Left lobe of liver (tissue), 2 donors: ENCODE results near the gene RIPK4. TPM values are rescaled to one million over a fixed set of nuclear protein-coding genes. Genes with fewer than 3 reads are reported as not detected.
"Not testable (repeated sequence)": the region's sequence is repeated elsewhere in the genome, so short reads cannot be mapped to it uniquely, and the experiment has no call there.

Experiments used
- ATAC-seq: fragments of 200-7000 bp; cut with Tn5 transposase; one replicate; pipeline ENCODE4 v1.9.1; 2020; ENCODE audit warnings: mild to moderate bottlenecking, moderate library complexity
- DNase-seq: peaks from one replicate; pipeline ENCODE4 v3.0.0-alpha.2; 2020; ENCODE audit warnings: low spot score
- total RNA-seq: library from RNA; stranded (reverse); gene quantifications from one replicate; pipeline ENCODE4 v1.2.1, GENCODE V29; 2021
- donor health status: DM: no; HTN: no; CAD: no; lungs with moderate emphysema.
- donor health status: DM: no; HTN: yes; CAD: no.

RIPK4 gene
- total RNA-seq, 1 donor from 2014 or later = 8.2 TPM

DNA sequence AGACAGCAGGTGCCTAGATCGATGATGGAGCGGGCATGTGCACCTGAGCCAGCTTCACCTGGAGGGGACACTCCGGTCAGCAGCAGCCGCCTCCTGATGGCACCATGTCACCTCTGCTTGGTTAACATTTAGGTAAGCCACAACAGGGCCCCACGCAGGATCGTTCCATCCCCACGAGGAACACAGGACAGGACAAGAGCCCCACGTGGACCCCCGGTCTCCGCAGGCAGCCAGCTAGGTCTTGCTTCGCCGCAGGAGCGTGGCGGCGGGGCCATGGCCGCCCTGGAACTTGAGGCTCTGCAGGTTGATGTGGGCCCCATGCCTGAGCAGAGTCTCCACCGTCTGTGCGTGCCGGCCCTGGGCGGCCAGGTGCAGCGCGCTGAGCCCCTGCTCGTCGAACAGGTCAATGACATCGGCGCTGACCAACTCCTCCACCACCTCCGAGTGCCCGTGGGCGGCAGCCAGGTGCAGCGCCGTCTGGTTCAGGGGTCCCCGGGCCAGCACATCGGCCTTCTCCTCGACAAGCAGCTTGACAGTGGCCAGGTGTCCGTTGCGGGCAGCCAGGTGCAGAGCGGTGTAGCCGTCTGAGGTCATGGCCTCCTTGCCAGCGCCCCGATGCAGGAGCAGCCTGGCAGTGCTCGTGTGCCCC lies 26.1 kb downstream of the RIPK4 start:
- ATAC-seq = no peak
- DNase-seq = no peak

- no peak for DNase-seq
- no peak for ATAC-seq
Observed at GRCh38 chr21:41739936-41740335, 26.9 kb downstream of the RIPK4 start.

- ATAC-seq = no peak
- DNase-seq = no peak
Observed at GRCh38 chr21:41739011-41739410, 27.8 kb downstream of the RIPK4 start.

DNA sequence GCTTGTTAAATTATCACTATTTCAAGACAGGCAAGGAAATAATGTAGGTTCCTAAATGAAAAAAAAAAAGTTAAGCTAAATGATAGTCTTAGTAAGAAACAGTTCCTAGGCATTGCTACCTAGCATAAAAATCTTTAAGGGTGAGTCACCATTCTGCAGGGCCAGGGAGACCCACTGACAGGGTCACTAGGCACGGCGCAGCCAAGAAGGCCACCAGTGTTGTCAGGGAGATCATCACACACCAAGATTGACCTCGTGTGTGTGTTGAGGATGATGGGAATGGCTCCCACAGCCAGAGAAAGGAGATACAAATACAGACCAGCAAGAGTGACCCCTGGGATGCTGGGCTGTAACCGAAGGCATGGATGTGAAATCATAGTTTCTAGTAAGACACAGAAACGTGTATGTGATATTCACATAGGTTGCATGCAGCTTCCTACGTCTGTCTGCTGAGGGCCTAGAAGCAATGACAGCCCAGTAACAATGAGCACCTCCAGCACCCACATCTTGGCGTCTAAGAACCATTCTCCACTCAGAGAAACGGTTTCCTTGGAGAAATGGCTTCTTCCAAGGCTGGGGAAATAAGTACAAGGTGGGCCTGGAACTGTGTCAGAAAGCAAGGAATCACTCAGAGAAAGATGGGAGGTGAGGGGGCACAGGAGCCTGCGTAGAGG lies 29.1 kb downstream of the RIPK4 start:
- DNase-seq (no peak), ATAC-seq (no peak)

GRCh38 chr21:41736423-41736822 lies 30.4 kb downstream of the RIPK4 start:
- no peak for DNase-seq

GRCh38 chr21:41733951-41734689 lies 32.7 kb downstream of the RIPK4 start:
- DNase-seq = no peak
- no peak for ATAC-seq

More at GRCh38 chr21:41736423-41736822, 30.4 kb downstream of the RIPK4 start:
- ATAC-seq = no peak

- DNase-seq (no peak), ATAC-seq (no peak)
Observed at GRCh38 chr21:41731081-41731480, 35.8 kb downstream of the RIPK4 start.

GRCh38 chr21:41730367-41730765 lies 36.5 kb downstream of the RIPK4 start:
- DNase-seq (no peak), ATAC-seq (no peak)

- no peak for ATAC-seq
- no peak for DNase-seq
Observed at GRCh38 chr21:41729701-41730366, 37.0 kb downstream of the RIPK4 start.

- ATAC-seq = no peak
- no peak for DNase-seq
Observed at GRCh38 chr21:41727784-41728763, 38.8 kb downstream of the RIPK4 start.

DNA sequence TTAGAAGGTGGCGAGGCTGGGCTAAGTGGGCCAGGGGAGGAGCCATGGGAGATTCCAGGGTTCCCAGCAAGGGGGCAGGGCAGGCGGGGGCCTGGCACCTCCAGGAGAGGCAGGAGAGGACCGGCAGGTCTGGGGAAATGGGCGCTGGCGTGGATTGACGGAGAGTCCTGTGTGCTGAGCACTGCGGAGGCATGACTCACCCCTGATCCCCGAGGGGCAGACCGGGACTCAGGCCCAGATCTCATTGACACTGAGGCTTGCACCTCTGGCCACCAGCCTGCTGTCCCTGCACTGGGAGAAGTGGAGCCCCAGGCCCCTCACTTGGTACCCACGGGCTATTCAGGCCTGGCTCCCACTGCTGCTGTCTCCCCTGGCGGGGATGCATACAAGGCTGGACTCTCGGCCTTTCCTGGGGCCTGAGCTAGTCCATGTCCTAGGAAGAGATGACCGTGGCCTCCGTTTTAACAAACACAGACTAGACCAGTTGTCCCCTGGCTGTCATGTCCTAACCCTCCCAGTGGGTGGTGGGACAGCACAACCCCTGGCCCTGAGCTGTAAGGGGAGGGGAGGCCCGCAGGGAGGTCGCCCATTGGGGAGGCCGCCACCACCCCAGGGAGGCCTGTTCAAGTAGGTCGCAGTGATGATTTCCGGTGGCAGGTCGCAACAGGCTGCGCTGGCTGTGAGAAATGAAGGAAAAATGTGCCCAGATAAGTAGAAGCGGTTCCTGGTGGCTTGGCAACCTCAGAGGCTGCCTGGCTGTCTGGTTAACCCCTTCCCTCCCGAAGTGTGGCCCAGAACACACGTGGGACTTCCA lies 39.7 kb downstream of the RIPK4 start:
- no peak for DNase-seq
- ATAC-seq = peak; percentile 27

DNA sequence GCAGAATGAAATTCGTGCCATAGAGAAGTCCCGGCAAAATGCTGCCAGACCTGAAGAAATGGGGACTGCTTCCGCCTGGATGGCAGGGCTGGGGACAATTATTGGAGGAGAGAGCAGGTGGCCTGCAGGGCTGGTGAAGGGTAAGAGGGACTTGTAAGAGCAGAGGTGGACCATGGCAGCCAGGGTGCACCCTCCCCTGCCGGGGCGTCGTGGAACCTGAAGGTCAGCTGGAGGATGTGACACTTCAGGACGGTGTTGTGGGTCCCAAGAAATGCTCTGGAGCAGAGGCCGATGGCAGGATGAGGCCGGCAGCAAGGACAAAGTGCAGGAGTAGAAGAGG lies 40.3 kb downstream of the RIPK4 start:
- DNase-seq (no peak), ATAC-seq (no peak)

DNA sequence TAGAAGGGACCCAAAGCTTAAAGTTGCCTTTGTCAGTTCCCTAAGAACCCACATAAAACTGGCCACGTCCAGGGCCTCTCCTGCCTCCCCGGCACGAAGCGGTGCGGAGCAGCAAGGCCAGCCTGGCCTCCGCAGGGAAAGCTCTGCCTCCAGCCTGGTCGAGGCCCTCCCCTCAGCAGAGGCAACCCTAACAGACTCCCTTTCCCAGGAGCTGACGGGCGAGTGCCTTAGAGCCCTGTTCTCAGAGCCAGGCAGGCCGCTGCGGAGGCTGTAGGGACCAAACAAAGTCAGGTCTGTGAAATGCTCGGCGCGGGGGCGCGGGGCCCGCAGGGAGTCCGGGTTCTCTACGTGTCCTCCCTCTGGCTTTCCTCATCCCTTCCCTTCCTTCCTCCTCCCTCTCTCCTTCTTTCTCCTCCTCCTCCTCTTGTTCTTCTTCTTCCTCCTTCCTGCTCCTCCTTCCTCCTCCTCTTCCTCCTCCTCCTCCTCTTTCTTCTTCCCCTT lies 40.7 kb downstream of the RIPK4 start:
- ATAC-seq (no peak), DNase-seq (no peak)

DNA sequence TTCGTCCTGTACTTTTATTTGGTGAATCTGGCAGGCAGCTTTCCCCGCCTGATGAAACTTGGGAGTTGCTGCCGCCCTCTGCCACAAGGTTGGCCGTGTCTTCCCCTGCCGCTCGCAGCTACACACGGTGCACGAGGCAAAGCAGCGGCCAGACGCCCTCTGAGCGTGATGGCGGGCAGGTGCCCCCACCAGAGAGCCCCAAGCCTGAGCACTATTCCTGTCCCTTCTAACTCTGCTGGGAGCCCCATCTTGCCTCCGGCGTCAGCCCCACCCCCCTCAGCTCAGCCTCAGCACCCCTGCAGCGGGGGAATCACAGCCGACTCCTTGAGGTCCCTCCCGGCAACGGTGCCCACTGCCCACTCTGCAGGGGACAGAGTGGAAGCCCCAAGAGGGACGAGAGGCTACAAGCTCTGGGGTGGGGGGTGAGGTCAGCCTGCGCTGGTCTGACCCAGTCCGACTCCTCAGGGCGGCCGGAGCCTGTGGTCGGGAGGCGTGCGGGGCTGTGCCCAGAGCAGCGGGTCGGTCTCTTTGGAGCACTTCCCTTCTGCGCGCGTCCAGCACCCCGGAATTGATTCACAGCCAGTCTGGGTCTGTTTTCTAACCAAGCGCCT lies 41.3 kb downstream of the RIPK4 start:
- DNase-seq (no peak), ATAC-seq (peak; percentile 13)

DNA sequence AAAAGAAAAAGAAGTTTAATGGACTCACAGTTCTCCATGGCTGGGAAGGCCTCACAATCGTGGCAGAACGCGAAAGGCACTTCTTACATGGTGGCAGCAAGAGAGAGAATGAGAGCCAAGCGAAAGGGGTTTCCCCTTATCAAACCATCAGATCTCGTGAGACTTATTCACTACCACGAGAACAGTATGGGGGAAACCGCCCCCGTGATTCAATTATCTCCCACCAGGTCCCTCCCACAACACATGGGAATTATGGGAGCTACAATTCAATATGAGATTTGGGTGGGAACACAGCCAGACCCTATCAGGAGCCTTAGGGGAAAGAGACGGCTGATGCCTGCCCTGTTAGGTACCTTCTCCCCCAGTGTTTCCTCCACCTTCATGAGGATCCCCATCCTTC lies 43.0 kb downstream of the RIPK4 start:
- DNase-seq, ATAC-seq: not testable (repeated sequence)

GRCh38 chr21:41722052-41723018 lies 44.5 kb downstream of the RIPK4 start:
- ATAC-seq = no peak
- no peak for DNase-seq

- ATAC-seq (no peak), DNase-seq (no peak)
Observed at GRCh38 chr21:41720250-41720649, 46.6 kb downstream of the RIPK4 start.

DNA sequence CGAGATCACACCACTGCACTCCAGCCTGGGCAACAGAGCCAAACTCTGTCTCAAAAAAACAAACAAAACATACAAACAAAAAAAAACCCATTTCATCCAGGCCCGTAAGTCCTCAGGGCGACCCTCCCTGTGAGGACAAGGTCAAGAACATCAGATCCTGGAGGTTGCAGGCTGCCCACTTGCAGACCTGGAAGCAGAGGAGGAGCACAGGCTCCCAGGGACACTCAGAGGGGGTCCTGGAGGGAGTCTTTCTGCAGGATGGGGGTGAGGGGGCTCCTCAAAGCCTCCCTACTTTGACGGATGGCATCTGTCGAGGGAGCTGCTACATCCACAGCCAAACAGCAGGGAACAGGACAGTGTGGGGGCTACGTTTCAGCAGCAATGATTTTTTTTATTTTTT lies 47.2 kb downstream of the RIPK4 start:
- DNase-seq (no peak), ATAC-seq (no peak)
